Skin of body (tissue), 2 donors: ENCODE measurements around the gene SLC35E1. TPM values are rescaled to one million over a fixed set of nuclear protein-coding genes. Genes with fewer than 3 reads are reported as not detected.
A peak's percentile ranks its signal among the peaks of the same experiment; 100 is the strongest.
"Not testable (repeated sequence)": the region's sequence is repeated elsewhere in the genome, so short reads cannot be mapped to it uniquely, and the experiment has no call there.

ENCODE experiments used
- DNase-seq: peaks from one replicate; lab custom pipeline; 2025; lab: John Stamatoyannopoulos, UW
- total RNA-seq: library from RNA; depleted of rRNA; stranded (reverse); fragments of >200 nt; gene quantifications from one replicate; pipeline ENCODE4 v1.2.3, GENCODE V29; 2014

The SLC35E1 gene
- total RNA-seq, 1 donor from 2014 or later = 18.2 TPM

DNA sequence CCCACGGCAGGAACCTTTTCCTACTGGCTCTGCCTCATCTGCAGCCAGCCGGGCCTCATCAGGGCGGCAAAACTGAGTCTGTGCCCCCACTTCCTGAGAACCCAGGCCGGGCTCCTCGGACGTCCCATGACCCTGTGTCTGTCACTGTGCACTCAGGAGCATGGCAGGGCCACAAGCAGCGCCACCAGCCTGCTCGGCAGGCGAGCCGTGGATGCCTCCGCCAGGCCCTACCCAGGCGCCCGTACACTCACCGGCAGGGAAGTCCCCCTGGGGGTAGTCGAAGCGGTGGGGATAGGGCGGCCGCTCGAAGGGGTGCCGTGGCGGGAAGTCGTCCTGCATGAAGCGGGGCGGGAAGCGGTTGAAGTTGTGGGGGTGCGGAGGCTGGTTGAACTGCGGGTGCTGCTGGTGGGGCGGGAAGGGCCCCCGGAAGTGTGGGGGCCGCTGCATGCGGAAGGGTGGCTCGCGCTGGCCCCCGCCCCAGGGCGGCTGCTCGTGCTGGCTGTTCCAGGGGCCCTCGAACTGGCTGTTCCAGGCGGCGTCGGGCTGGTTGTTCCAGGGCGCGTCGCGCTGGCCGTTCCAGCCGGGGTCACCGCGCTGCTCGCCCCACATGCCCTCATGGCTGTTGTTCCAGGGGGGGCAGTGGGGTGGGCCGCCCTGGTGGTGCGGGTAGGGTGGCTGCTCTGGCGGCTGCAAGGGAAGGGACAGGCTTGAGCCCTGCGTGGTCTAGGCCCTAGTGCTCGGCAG lies 47.1 kb downstream of the SLC35E1 start:
- no peak for DNase-seq

DNA sequence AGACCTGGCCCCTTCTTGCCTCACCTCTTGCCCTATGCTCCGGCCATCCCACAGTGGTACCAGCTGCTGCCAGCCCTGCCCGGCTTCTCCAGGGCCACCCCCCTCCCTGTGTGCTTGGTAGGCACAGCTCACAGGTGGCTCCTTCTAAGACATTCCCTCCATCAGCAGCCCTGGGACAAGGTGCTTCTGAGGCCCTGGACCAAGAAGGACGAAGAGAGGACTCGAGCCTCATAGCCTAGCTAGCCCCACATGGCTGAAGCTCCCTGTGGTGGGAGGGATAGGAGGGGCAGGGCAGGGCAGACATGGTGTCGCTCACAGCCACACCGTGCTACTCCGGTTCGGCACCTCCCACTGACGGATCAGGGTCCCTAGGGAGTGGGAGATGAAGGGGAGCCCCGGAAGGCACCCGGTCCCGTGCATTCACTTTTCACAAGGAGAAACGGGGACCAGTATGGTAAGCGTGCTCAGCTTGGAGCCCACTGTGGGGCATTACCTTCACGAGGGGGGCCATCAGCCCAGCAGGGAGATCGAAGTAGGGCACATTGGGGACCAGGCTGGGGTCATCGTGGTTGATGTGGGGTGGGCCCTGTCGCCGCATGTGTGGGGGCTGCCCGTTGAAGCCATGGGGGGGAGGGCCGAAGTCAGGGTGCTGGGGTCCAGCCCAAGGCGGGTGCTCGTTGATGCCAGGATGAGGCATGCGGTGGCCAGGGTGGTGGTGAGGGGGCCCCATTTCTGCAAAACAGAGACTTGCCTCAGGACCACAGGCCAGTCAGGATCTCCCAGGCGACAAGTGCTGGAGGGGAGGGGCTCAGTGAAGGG lies 49.4 kb downstream of the SLC35E1 start:
- DNase-seq = no peak

DNA sequence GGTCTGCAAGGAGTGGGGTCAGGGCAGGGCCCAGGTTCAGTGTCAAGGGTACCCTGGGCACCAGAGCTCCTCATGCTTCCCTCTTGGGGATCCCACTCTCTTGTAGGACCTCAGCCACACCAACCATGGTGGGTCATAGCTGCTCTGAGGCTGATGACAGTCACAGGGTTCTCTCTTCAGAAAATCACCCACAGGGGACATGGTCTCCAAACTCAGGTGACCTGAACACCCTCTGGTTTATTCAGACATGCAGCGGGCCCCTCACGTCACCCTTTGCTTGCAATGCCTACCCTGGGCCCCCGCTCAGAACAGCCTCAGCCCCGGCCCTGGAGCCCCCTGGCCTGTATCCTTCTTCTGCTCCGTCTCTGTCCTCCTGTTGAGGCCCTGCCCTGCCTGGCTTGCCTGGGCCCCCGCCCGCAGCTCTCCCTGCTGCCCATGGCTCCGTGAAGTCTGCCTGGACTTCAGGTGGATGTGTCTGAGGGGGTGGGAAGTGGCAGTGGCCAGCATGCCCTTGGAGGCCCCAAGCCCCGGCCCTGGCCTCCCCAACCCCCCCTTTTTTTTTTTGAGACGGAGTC lies 50.4 kb downstream of the SLC35E1 start:
- no peak for DNase-seq

DNA sequence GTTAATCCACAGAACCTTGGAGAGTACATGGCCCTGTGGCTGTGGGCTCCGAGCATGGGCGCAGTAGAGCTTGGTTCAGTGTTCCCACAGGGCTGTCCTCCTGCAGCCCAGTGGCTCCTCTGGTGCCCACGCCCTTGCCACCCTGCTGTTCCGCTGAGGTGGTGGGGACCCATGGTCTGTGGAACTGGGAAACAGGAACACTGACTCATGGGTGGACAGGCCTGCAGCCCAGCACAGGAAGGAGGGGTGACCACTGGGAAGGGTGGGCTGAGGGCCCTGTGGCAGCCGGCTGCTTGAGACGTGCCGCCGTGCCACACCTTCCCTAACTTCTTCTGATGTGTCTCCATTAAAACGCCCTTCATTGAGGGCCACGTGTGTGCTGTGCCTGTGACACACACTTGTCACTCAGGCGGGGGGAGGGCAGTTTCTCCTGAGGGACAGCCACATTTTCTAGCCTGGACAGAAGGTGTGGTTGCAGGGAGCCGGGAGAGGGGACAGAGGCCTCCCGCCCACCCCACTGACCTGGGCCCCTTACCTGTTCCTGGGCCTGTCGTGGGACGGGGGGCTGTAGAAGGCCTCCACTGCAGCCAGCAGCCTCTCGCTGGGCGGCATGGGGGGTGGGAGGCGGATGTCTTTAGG lies 51.1 kb downstream of the SLC35E1 start:
- DNase-seq = no peak

DNA sequence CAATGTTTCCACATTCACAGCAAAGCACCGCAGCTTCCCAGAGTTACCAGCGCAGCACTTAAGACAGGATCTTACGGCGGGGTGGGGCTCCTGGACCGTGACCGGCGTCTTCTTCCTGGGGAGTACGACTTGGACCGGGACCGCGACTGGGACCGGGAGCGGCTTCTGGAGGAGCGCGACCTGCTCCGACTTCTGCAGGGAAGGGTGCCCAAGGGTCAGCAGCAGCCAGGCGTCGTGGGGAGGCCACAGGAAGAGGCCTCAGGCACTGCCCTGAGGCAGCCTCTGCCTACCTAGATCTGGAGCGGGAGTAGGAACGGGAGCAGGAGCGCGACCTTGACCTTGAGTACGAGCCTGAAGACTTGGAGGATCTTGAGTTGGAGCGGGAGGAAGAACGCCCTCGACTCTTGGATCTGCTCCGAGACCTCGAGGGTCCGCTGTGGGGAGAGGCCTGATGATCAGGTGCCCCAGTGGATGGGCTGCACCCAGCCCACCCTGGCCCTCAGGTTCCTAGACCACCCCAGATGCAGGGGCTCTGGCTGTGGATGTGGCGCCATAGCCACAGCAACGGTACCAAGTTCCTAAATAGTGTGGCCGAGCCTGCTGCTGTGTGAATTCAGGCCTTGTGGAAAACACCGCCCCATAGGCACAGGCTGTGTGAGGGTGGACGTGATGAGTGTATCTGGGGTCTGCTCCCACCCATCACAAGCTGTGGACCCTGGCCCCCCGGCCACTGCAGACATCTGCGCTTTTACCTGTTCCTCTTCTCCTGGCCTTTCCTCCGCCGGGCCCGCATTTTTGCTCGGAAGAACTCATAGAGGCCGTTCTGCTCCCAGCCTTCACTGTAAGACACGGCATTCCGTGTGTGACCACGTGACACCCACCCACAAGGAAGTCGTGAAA lies 51.9 kb downstream of the SLC35E1 start:
- DNase-seq = no peak

DNA sequence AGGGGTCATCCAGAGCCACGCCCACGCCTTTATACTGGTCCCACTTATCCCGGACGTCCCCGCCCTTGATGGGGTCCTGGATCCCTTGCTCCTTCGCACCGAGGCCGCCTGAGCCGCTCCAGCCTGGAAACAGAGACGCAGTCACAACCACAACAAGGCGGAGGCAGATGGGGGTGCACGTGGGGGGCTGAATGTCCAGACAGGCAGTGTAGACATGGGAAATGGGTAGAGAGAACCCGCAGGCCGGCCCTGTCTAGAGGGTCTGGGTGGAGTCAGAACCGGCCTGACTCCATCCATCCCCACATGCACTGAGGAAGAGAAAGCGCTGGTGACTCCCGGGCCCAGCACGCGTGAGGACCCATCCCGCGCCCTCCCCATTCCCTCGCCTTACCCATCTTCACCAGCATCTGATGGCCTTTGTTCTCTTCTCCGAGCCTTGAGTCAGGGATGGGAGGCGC lies 53.0 kb downstream of the SLC35E1 start:
- no peak for DNase-seq

DNA sequence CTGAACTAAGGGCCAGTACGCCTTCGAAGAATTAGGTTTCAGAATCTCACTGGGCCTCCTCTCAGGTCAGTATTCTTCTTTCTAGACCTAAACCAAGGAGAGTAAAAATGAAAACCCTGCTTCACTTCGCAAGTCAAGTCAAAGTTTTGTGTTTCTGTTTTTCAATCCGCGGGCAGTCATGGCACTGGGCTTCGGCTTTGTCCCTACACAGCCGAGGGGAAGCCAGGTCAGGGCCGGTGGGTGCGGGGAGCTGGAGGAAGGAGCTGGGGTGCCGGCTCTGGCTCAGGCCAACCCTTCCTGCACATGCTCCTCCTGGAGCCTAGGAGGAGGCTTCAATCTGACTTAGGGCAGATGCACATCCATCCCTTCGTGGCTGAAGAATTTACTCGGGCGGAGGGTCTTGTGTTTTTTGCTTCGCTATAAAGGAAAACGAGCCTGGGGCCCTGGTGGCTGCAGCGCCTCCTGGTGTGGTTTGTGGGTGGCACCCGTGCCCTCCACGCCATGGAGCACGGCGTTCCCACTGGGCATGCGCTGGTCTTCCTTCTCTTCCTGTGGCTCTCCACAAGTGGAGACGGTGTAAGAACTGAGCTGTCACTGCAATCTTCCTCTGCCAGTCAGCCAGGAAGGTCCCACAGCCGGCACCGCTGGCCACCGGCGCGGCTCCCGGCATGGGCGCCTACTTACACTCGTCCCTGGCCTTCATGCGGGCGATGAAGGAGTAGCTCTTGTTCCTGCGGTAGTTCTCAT lies 53.6 kb downstream of the SLC35E1 start:
- no peak for DNase-seq

DNA sequence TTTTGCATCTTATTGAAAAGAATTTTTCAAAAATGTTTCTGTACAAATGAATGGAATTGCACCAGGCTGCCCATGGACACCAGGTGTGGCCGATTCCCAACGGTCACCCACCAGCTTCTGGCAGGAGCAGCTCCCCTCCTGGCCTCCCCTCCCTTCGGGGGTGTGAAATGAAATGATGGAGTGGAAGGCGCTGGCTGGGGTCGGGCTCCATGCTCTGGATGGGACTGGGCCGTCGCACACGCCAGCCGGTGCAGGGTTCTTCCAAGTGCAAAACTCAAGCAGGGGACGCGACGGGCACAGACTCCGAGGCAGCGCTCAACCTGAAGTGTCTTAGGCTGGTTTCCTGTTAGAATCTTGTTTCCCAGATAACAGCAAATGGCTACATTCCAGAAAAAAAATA lies 54.2 kb downstream of the SLC35E1 start:
- DNase-seq = no peak

DNA sequence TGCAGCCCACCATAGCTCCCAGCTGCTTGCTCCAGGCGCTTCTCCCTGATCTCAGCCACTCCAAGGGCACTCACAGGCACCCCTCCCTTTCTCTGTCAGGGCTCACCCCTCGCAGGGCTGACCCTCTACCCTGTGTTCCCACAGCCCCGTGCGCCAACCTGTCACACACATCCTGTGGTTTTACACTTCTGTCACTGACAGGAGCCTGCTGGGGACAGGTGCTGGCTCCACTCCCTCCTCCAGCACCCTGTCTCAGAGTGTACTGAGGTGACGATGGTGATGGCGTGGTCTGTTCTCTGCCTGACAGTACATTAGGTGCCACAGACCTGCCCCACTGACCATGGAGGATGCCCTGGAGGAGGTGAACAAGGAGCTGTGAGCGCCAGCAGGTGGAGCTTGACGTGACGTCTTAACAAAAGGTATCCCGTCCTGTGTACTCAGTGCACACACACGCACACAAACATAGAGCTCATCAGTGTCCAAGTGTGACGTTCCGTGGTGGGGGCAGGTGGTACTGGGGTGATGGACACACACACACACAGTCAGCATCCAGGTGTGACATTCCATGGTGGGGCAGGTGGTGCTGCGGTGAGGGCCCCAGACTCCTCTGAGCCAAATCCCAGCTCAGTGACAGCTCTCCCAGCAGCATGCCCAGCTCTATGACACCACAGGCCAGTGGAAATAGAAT lies 55.1 kb downstream of the SLC35E1 start:
- no peak for DNase-seq

DNA sequence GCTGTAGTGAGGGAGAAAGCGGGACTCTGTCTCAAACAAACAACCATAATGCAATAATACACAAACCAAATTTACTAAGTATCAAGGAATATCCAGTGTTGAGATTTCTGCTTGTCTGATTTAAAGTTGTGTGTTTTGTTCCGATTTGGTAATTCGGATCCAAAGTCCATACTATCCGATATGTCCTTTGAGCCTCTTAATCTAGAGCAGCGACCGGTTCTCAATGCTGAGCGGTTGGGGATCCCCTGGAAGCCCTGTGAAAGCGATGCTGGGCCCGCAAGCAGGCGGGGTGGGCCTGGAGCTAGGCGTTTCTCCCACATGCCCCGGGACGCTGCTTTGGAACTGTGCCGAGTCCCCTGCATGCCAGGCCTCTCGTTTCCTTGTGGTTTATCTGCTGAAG lies 55.8 kb downstream of the SLC35E1 start:
- DNase-seq = no peak

DNA sequence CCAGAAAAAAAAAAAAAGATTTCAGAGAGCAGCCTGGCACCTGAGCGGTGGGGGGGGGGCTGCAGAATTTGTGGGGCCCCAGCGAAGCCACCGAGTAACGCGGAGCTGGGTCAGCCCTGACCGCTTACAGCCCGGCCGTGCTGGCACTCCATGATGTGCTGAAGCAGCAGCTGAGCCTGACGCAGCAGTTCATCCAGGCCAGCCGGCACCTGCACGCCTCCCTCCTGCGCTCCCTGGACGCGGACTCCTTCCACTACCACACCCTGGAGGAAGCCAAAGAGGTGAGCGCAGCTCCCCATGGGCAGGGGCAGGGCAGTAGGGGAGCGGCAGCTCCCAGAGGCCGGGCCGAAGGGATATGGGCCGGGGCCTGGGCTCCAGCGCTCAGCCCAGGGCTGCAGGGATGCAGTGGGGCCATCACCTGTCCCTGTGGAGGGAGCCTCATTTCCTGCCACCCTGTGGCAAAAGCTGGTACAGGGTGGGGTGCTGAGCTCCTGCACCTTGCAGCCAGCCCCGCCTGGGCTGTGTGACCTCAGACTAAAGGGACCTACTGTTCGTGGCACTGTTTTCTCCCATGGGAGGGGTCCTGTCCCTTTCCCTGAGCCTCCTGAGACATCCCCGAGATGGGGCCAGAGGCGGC lies 57.7 kb downstream of the SLC35E1 start:
- no peak for DNase-seq

DNA sequence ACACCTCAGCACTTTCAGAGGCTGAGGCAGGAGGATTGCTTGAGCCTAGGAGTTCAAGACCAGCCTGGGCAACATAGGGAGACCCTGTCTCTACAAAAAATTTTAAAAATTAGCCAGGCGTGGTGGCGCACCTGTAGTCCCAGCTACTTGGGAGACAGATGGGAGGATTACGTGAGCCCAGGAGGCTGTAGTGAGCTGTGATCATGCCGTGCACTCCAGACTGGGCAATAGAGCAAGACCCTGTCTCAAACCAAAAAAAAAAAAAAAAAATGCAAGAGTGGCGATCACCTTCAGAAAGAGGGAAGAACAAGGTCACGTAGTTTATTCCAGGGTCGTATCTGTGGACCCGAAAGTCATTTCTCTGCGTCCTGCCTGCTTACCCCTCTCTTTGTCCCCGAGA lies 59.6 kb downstream of the SLC35E1 start:
- DNase-seq = not testable (repeated sequence)

DNA sequence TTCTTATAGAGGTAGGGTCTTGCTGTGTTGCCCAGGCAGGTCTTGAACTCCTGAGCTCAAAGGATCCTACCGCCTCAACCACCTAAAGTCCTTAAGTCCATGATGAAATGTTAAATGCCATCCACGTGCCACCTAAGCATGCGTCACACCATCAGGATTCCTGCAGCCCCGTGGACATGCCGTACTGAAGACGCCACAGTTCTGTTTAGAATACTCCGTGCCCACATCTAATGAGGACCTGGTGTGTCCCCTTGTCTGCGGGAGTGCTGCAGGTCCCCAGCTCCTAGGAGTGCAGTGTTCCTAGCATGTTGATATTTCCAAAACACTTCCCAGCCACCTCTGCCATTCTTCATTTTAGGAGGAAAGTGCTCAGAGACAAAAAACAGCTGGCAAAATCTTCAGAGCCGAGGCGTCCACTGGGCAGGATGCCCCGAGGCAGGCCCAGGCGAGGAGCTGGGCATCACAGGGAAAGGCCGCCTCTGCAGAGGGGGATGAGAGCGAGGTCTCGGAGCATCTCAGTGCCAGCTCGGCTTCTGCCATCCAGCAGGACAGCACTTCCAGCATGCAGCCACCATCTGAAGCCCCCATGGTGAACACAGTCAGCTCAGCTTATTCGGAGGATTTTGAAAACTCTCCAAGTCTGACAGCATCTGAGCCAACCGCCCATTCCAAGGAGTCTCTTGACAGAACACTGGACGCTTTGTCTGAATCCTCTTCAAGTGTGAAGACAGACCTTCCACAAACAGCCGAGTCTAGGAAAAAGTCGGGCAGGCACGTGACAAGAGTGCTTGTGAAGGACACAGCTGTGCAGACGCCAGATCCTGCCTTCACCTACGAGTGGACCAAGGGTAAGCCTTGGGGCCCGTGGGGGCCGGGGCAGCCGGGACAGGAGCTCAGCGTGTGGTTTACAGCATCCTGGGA lies 62.8 kb downstream of the SLC35E1 start:
- peak; percentile 43 for DNase-seq

DNA sequence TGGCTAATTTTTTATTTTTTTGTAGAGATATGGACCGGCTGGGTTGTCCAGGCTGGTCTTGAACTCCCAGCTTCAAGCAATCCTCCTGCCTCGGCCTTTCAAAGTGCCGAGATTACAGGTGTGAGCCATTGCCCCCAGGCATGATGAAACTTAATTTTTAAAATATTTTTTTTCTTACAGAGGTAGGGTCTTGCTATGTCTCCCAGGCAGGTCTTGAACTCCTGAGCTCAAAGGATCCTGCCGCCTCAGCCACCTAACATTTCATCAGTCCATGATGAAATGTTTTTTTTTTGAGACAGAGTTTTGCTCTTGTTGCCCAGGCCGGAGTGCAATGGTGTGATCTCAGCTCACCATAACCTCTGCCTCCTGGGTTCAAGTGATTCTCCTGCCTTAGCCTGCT lies 63.7 kb downstream of the SLC35E1 start:
- no peak for DNase-seq

DNA sequence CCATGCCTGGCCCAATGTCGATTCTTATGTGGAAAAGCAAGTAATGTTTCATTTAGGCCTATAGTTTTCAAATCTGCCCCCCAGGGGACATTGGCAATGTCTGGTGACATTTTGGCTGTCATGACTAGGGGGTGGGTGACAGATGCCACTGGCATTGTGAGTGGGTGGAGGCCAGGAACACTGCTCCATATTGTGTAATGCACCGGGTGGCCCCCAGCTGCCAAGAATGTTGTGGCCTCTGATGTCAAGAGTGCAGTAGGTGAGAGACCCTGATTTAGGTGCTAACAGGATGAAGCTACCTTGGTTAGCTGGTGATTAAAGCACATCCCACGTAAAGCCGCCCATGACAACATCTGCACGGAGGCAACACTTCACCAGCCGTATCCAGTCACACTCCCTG lies 65.3 kb downstream of the SLC35E1 start:
- no peak for DNase-seq

DNA sequence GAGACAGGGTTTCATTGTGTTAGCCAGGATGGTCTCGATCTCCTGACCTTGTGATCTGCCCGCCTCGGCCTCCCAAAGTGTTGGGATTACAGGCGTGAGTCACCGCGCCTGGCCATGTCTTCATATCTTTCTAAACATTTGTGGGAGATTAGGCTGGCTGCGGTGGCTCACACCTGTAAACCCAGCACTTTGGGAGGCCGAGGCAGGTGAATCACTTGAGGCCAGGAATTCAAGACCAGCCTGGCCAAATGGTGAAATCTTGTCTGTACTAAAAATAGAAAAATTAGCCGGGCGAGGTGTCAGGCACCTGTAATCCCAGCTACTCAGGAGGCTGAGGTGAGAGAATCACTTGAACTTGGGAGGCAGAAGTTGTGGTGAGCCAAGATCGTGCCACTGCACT lies 66.1 kb downstream of the SLC35E1 start:
- DNase-seq = not testable (repeated sequence)

DNA sequence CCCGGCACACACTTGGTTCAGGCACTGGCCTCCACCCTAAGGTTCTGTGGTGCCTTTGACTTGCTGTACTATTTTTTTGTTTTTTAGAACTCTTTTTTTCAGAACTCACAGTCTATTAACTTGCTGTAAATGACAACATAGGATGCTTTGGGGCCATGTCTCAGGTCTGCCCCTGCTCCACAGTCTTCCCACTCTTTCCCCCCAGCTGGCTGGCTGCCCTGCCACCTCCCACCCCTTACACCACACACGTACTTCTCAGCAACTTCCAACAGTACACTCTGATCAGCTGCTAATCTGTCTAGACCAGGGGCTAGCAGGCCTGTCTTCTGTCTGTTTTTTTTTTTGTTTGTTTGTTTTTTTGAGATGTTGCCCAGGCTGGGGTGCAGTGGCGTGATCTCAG lies 67.9 kb downstream of the SLC35E1 start:
- no peak for DNase-seq
